B cell (primary cell): ENCODE measurements around the gene RORC. TPM values are rescaled to one million over a fixed set of nuclear protein-coding genes. Genes with fewer than 3 reads are reported as not detected.
"Not testable (repeated sequence)": the region's sequence is repeated elsewhere in the genome, so short reads cannot be mapped to it uniquely, and the experiment has no call there.

Experiments
- ATAC-seq: fragments of 200-7000 bp; cut with Tn5 transposase; one replicate; pipeline ENCODE4 v1.10.0; 2021; ENCODE audit warnings: low read depth, mild to moderate bottlenecking, moderate number of reproducible peaks, moderate library complexity
- CTCF ChIA-PET: fragments of 350-600 bp; sonication (Branson Sonifier 250); formaldehyde crosslinking; loops from one replicate; lab custom pipeline; 2021; ENCODE audit warnings: antibody characterized with exemption, inconsistent platforms; lab: Charles Lee
- POLR2A ChIA-PET: fragments of 350-600 bp; sonication (Branson Sonifier 250); formaldehyde crosslinking; loops from one replicate; lab custom pipeline; 2021; ENCODE audit warnings: antibody characterized with exemption; lab: Charles Lee
- DNase-seq: peaks from one replicate; pipeline ENCODE4 v3.0.0; 2013
- H2AFZ ChIP-seq: 2 replicates; pipeline ENCODE4 v1.6.1; 2012; ENCODE audit warnings: mild to moderate bottlenecking, low read depth, low read length; ENCODE audit not compliant: insufficient read depth, poor library complexity, severe bottlenecking
- H3K27ac ChIP-seq, 2 donors: 1 replicate in 1 of 2; 2 replicates in 1 of 2; pipeline ENCODE4 v1.5.1; 2012 to 2013; ENCODE audit warnings: low read length in 2 of 2, mild to moderate bottlenecking in 2 of 2, moderate library complexity in 1 of 2
- H3K27me3 ChIP-seq, 4 experiments: fragments of 200-600 bp in 1 of 4; sonication (generic) in 1 of 4; replicated peaks in 1 of 4; 1 replicate in 2 of 4; 2 replicates in 2 of 4; pipeline versions ENCODE4 v1.6.1 to v1.7.0; 2013 to 2016; ENCODE audit warnings: low read length in 3 of 4, mild to moderate bottlenecking in 2 of 4, mixed read lengths in 1 of 4, moderate library complexity in 1 of 4; ENCODE audit not compliant: insufficient read depth in 4 of 4, control insufficient read depth in 3 of 4; ENCODE audit errors: control extremely low read depth in 1 of 4
- H3K36me3 ChIP-seq, 2 experiments: replicated peaks in 1 of 2; 1 replicate in 1 of 2; 2 replicates in 1 of 2; pipeline versions ENCODE4 v1.6.1 to v1.7.1; 2013; ENCODE audit warnings: low read length in 1 of 2; ENCODE audit not compliant: insufficient read depth in 2 of 2, control insufficient read depth in 1 of 2; ENCODE audit errors: control extremely low read depth in 1 of 2, extremely low read depth in 1 of 2
- H3K4me1 ChIP-seq, 2 donors: fragments of 200-600 bp in 1 of 2; sonication (generic) in 1 of 2; 1 replicate in 1 of 2; 2 replicates in 1 of 2; pipeline versions ENCODE4 v1.5.1 to v1.6.1; 2013 to 2017; ENCODE audit warnings: low read length in 2 of 2; ENCODE audit not compliant: control insufficient read depth in 2 of 2, insufficient read depth in 2 of 2
- H3K4me2 ChIP-seq: replicated peaks from 2 replicates; pipeline ENCODE3; 2012; ENCODE audit warnings: mild to moderate bottlenecking, low read depth, low read length; ENCODE audit not compliant: poor library complexity, severe bottlenecking
- H3K4me3 ChIP-seq, 5 experiments: fragments of 200-600 bp in 1 of 5; sonication (generic) in 1 of 5; 1 replicate in 3 of 5; 2 replicates in 2 of 5; pipeline versions ENCODE4 v1.5.1 to v1.7.0; 2011 to 2016; ENCODE audit warnings: low read length in 4 of 5, mild to moderate bottlenecking in 4 of 5, low read depth in 2 of 5, control low read depth in 1 of 5, moderate library complexity in 1 of 5; ENCODE audit not compliant: insufficient read depth in 1 of 5; ENCODE audit errors: control extremely low read depth in 1 of 5, extremely low read depth in 1 of 5
- H3K79me2 ChIP-seq: fragments of 200-600 bp; sonication (generic); one replicate; pipeline ENCODE4 v1.6.0; 2016; ENCODE audit warnings: low read length; ENCODE audit not compliant: control insufficient read depth, insufficient read depth
- H3K9ac ChIP-seq: fragments of 200-600 bp; sonication (generic); 2 replicates; pipeline ENCODE4 v1.6.1; 2017; ENCODE audit warnings: mild to moderate bottlenecking, low read length, moderate library complexity
- H3K9me3 ChIP-seq, 3 donors: one replicate each; pipeline versions ENCODE4 v1.6.1 to v1.7.1; 2013; ENCODE audit warnings: low read length in 2 of 3; ENCODE audit not compliant: control insufficient read depth in 2 of 3, insufficient read depth in 1 of 3; ENCODE audit errors: control extremely low read depth in 1 of 3
- H4K20me1 ChIP-seq: 2 replicates; pipeline ENCODE4 v1.6.0; 2012; ENCODE audit warnings: mild to moderate bottlenecking, low read length; ENCODE audit not compliant: insufficient read depth, control insufficient read depth, poor library complexity, severe bottlenecking
- H3K27ac Mint-ChIP-seq: one replicate; pipeline ENCODE4 v1.8.0; 2021; ENCODE audit warnings: mixed read lengths
- H3K27me3 Mint-ChIP-seq: one replicate; pipeline ENCODE4 v1.8.0; 2021; ENCODE audit warnings: mixed read lengths
- H3K4me1 Mint-ChIP-seq: one replicate; pipeline ENCODE4 v1.8.0; 2021; ENCODE audit warnings: mixed read lengths
- H3K4me3 Mint-ChIP-seq: one replicate; pipeline ENCODE4 v1.8.0; 2021; ENCODE audit warnings: mixed read lengths
- H3K9me3 Mint-ChIP-seq: one replicate; pipeline ENCODE4 v1.8.0; 2022; ENCODE audit warnings: mixed read lengths; ENCODE audit not compliant: insufficient read depth
- EZH2 ChIP-seq: IDR thresholded peaks from 2 replicates; pipeline ENCODE4 v1.6.1; 2012; ENCODE audit warnings: borderline replicate concordance, low read depth, mild to moderate bottlenecking, moderate library complexity, low read length; ENCODE audit not compliant: insufficient read depth, poor library complexity, severe bottlenecking
- WGBS: methylation state at CpG from one replicate; pipeline ENCODE4 v1.1.5; 2013; ENCODE audit warnings: missing lambda C conversion rate; ENCODE audit not compliant: insufficient coverage; 5-methylcytosine and 5-hydroxymethylcytosine counted together
- intact Hi-C: fragments of 100-400 bp; cut with micrococcal nuclease; formaldehyde crosslinking; loops from one replicate; pipeline ENCODE4 v1.10.0; 2022
- polyA plus RNA-seq: library from polyadenylated mRNA; depleted of rRNA; stranded (reverse); fragments of >200 nt; gene quantifications from 2 replicates; pipeline ENCODE4 v1.2.3, GENCODE V29; 2012
- total RNA-seq, 2 donors: library from RNA; stranded (reverse); fragments of 120-200 nt in 1 of 2; gene quantifications; 1 replicate in 1 of 2; 2 replicates in 1 of 2; pipeline versions ENCODE4 v1.2.3 to v1.2.4, GENCODE V29; 2013 to 2022
- TF ChIP-seq, protein P1 (sequence below): fragments of 200-600 bp; IDR thresholded peaks from one replicate; pipeline ENCODE4 v1.8.0; 2022; ENCODE audit warnings: antibody characterized with exemption, mild to moderate bottlenecking

The RORC gene
- total and polyA plus RNA-seq, 2 donors (not counting 1 experiment from before 2014, with no cell fraction given) = 0.15 TPM; not detected in 1

DNA sequence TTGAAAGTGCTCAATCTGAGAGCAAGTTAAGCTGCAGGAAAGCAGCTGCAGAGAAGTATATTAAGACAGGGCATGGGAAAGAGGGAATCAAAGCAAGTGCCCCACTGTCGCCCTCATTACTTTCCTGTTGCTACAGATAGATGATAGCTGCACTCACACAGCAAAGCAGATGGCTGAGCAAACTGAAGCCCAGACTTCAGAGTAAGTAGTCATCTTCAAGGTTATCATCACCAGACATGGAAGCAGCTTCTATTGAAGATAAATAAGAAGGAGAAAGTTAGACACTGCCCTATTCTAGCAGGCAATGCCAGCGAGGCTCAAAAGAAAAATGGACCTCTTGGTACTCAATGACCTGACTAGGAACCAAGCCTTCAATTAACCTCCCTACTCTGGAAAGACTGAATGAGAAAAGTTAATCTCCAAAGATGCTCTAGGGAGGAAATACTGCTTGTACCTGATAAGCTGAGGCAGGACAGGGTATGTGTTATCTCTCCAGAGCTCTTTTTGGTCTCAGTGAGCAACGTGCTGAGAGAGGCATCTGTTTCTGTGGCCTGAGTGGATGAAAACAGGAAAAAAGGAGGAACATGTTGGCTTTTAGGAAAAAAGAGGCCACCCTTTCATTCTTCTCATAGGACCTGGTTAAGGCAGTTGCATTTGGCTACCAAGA, 57.2 kb downstream of the RORC start:
- H2AFZ ChIP-seq = no peak overlapping the region
- CTCF ChIA-PET = no interaction called here
- H3K9ac ChIP-seq = no peak overlapping the region
- no peaks in the 10 kb centered on the region for H3K9me3 ChIP-seq
- DNase-seq (no peak), ATAC-seq (no peak)
- H4K20me1 ChIP-seq = no peaks in the 10 kb centered on the region
- Mint-ChIP-seq H3K27ac (no peak overlapping the region), H3K27me3 (no peaks in the 10 kb centered on the region), H3K9me3 (no peaks in the 10 kb centered on the region), H3K4me1 (no peaks in the 10 kb centered on the region), H3K4me3 (no peak overlapping the region)
- no peaks in the 10 kb centered on the region for H3K27me3 ChIP-seq
- no peak overlapping the region for H3K4me3 ChIP-seq
- H3K79me2 ChIP-seq = no peaks in the 10 kb centered on the region
- H3K27ac ChIP-seq = no peak overlapping the region
- intact Hi-C loops = no loop called here
- POLR2A ChIA-PET = no interaction called here
- no peaks in the 10 kb centered on the region for H3K4me1 ChIP-seq
- WGBS = 70% methylated on average over 2 of the region's 3 CpGs
- TF ChIP-seq EZH2 = no peak
- TF ChIP-seq, protein P1, sequence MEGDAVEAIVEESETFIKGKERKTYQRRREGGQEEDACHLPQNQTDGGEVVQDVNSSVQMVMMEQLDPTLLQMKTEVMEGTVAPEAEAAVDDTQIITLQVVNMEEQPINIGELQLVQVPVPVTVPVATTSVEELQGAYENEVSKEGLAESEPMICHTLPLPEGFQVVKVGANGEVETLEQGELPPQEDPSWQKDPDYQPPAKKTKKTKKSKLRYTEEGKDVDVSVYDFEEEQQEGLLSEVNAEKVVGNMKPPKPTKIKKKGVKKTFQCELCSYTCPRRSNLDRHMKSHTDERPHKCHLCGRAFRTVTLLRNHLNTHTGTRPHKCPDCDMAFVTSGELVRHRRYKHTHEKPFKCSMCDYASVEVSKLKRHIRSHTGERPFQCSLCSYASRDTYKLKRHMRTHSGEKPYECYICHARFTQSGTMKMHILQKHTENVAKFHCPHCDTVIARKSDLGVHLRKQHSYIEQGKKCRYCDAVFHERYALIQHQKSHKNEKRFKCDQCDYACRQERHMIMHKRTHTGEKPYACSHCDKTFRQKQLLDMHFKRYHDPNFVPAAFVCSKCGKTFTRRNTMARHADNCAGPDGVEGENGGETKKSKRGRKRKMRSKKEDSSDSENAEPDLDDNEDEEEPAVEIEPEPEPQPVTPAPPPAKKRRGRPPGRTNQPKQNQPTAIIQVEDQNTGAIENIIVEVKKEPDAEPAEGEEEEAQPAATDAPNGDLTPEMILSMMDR = no peak
- no peak overlapping the region for H3K4me2 ChIP-seq
- H3K36me3 ChIP-seq = peaks cover 0 to 42% of the 10 kb centered on the region in 2 experiments

DNA sequence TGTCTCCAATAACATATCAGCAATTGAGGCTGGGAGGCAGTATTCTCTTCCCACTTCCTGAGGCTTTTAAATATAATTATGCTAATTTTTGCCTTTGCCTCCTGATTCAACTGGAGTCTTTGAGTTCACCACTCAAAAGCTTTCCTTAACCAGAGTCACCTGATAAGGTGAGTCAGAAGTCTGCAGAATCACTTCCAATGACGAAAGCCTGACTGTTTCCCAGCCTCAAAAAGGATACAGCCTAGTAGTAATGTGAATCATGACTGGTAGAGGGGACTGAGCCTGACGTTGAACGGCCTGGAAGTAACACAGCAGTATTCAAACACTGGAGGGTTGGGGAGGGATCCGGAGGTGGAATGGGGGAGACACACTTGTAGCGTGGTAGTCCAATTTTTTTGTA, 57.9 kb downstream of the RORC start:
- Mint-ChIP-seq H3K27me3 (no peaks in the 10 kb centered on the region), H3K27ac (no peak overlapping the region), H3K4me3 (no peak overlapping the region), H3K9me3 (no peaks in the 10 kb centered on the region), H3K4me1 (no peaks in the 10 kb centered on the region)
- no peak overlapping the region for H3K27ac ChIP-seq
- WGBS = 98% methylated on average over 5 of the region's 5 CpGs
- intact Hi-C loops = no loop called here
- no peaks in the 10 kb centered on the region for H3K79me2 ChIP-seq
- DNase-seq (no peak), ATAC-seq (no peak)
- TF ChIP-seq, protein P1 = no peak
- H3K27me3 ChIP-seq = no peaks in the 10 kb centered on the region
- no peak overlapping the region for H3K4me3 ChIP-seq
- H3K9ac ChIP-seq = no peak overlapping the region
- peaks cover 0 to 38% of the 10 kb centered on the region in 2 experiments for H3K36me3 ChIP-seq
- H3K4me2 ChIP-seq = no peak overlapping the region
- H2AFZ ChIP-seq = no peak overlapping the region
- CTCF ChIA-PET = no interaction called here
- no peaks in the 10 kb centered on the region for H3K9me3 ChIP-seq
- H3K4me1 ChIP-seq = no peaks in the 10 kb centered on the region
- POLR2A ChIA-PET = no interaction called here
- H4K20me1 ChIP-seq = no peaks in the 10 kb centered on the region

DNA sequence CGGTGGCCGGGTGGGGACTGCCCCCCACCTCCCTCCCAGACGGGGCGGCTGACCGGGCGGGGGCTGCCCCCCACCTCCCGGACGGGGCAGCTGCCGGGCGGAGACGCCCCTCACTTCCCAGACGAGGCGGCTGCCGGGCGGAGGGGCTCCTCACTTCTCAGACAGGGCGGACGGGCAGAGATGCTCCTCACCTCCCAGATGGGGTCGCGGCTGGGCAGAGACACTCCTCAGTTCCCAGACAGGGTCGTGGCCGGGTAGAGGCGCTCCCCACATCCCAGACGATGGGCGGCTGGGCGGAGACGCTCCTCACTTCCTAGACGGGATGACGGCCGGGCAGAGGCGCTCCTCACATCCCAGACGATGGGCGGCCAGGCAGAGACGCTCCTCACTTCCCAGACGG, 62.3 kb downstream of the RORC start:
- WGBS = 96% methylated on average over 14 of the region's 34 CpGs
- not testable (repeated sequence) for H3K27me3 ChIP-seq

More for the DNA sequence above, 62.3 kb downstream of the RORC start:
- CTCF ChIA-PET, H3K27me3 Mint-ChIP-seq, H3K27ac Mint-ChIP-seq, intact Hi-C loops, H3K4me1 Mint-ChIP-seq, H3K9me3 ChIP-seq, H3K9ac ChIP-seq, H3K36me3 ChIP-seq, H3K27ac ChIP-seq, H3K79me2 ChIP-seq, H3K4me1 ChIP-seq, H2AFZ ChIP-seq, ATAC-seq, H3K4me3 ChIP-seq, DNase-seq, H3K9me3 Mint-ChIP-seq, H3K4me2 ChIP-seq, POLR2A ChIA-PET, H4K20me1 ChIP-seq, H3K4me3 Mint-ChIP-seq: not testable (repeated sequence)
